Hematopoietic multipotent progenitor cell treated with erythropoietin and hydrocortisone succinate and interleukin-3 and kit ligand, for 8 days (in vitro differentiated cells): ENCODE data around the gene ADCY3.
A peak's percentile ranks its signal among the peaks of the same experiment; 100 is the strongest.

Experiments used
- DNase-seq: peaks from one replicate; pipeline ENCODE4 v3.0.0-alpha.2; 2015

ADCY3 gene

DNA sequence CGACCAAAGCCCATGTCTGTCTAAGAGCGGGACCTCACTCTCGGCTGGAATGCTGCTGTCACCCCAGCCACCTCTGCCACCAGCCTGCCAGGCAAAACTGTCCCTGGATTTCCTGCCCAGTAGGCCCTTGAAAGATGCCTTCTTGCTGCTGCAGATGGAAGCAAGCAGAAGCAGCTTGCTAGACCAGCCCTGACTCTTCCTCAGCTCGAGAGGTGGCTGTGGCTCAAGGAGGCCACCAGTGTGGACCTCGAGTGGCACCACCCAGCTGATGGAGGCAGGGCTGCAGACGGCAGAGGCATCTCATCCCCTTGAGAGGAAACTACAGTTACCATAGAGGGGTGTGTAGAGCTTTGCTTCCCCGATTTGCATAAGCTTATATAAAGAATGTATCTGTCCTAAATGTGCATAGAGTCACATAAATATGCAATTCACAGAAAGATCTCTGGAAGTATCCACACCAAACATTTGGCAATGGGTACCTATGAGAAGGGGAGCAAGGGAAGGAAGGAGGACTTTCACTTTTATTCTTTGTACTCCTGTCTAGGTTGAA lies 20.6 kb downstream of the ADCY3 start:
- DNase-seq = no peak

DNA sequence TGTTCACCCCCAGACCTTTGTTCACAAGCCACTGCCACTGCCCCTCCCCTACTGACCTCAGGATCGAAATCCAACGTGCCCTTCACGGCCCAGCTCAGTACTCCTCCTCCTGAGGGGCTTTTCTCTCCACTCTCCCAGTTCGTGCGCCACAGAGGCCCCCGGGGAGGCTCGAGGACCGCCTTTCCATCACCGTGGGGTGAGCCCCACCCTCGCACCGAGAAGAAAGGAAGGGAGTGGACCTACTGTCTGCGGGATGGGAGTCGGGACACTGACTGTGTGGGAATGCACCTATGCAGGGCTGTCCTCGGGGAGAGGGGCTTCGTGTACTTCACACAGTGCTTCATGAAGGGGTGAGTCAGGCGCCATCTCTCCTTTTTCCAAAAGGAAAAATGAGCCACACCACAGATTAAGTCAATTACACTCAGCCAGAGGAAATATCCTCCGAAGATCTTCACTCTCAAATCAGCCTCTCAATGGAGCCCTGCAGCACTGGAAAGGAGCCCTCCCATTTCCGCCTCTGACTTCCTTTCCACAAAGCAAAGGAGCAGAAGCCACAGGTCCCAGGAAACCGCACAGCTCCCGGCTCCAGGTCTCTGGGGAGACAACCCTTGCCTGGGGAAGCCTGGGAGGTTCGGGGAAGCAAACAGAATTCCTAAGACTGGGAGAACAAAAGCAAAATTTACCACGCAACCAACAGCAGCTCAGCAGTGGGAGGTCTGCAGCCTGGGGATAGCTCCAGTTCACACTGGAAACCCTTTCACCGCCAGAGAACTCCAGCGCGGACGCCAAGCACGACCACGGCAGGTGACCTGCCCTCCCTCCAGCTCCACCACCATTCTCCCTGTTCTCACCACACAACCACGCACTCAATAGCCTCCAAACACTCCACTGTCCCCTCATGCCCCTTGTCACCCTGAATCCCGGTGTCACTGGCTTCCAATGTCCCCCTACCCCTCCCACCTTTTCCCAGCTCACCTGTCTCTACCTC lies 21.6 kb downstream of the ADCY3 start:
- no peak for DNase-seq

DNA sequence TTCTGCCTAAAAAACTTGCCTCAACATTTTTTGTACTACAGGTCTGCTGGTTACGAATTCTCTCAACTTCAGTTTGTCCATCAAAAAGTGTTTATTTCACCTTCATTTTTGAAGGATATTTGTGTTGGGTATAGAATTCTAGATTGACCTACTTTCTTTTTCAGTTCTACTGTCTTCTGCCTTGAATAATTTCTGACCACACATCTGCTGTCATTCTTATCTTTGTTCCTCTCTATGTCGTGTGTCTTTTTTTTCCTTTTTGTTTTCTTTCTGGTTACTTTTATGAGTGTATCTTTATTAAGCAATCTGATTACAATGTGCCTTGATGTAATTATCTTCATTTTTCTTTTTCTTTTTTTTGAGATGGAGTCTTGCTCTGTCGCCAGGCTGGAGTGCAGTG lies 25.3 kb downstream of the ADCY3 start:
- no peak for DNase-seq

DNA sequence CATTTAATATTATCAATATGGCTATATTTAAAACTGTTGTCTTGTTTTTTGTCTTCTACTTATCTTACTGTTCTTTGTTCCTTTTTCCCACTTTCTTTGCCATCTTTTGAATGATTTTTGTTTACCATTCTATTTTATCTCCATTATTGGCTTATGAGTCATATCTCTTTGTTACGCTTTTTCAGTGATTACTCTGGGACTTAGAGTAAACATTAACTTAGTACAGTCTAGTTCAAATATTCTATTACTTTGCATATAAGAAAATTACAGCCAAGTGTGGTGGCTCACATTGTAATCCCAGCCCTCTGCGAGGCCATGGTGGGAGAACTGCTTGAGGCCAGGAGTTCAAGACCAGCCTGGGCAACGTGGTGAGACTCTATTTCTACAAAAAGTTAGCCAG lies 26.1 kb downstream of the ADCY3 start:
- no peak for DNase-seq

DNA sequence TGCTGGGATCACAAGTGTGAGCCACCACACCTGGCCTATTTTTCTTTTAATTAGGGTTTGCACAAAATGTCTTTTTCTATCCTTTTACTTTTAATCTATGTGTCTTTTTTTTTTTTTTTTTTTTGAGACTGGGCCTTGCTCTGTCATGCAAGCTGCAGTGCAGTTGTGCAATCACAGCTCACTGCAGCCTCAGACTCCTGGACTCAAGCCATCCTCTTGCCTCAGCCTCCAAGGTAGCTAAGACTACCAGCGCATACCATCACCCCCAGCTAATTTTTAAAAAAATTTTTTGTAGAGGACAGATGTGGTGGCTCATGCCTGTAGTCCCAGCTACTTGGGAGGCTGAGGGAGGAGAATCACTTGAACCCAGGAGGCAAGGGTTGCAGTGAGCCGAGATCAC lies 27.1 kb downstream of the ADCY3 start:
- no peak for DNase-seq

DNA sequence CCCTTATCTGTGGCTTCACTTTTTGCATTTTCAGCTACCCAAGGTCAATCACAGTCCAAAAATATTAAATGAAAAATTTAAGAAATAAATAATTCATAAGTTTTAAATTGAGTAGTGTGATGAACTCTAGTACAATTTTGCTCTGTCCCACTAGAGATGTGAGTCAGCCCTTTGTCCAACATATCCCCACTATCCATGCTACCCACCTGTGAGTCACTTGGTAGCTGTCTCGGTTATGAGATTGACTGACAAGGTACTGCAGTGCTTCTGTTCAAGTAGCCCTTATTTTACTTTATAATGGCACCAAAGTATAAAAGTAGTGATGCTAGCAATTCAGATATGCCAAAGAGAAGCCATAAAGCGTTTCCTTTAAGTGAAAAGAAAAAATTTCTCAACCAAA lies 28.8 kb downstream of the ADCY3 start:
- no peak for DNase-seq

DNA sequence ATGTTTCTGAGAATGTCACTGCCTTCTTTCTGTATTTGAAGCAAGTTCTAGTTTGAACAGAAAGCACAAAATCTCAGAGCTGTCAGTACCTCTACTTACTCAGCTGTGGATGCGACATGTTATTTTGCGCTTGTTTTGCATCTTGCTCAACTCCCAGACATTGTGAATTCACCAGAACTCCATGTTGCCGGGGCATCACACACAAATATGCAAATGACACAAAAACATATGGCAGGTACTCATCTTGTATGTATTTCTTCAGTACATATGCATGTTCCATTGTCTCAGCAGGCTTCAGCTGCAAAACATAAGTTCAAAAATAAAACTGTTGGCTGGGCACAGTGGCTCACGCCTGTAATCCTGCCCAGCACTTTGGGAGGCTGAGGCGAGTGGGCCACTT lies 30.8 kb downstream of the ADCY3 start:
- no peak for DNase-seq

DNA sequence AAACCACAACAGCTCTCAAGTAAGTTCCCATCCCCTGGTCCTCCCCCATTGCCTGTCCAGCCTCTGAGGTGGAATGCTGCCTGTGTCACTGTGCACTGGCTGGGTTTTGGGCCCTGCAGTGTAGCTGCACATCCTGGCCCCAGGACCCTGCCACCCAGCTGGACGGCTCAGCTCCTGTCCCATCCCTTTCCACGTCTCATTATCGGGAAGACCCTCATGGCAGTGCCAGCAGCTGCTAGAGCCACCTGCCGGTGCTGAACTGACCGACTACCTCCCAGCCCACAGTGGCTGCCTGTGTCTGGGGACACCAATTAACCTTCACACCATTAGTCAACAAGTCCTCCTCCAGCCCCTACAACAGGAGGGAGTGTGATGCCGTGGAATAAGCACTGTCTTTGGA lies 31.9 kb downstream of the ADCY3 start:
- DNase-seq = no peak

DNA sequence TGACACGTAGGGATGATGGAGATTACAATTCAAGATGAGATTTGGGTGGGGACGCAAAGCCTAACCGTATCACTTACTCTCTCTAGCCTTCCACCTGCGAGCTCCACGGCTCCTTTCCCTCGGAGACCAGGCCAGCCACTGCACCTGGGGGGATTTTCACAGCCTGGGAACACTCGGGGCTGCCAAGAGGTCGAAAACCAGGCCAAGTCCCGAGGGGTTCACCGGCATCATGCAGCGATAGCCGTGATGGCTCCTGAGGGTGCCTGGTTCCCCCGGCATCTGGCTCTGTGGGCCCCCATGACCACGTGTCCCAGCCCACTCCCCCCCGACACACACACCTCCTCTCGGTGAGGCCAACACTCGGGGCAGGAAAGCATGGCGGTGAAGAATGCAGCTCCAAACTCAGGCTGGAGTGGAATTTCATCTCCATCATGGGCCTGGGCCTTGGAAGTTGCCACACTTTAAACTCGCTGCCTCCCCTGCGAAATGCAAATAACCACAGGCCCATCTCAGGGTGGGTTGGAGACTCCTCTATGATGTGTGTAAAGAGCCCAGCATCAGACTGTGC lies 32.6 kb downstream of the ADCY3 start:
- no peak for DNase-seq

DNA sequence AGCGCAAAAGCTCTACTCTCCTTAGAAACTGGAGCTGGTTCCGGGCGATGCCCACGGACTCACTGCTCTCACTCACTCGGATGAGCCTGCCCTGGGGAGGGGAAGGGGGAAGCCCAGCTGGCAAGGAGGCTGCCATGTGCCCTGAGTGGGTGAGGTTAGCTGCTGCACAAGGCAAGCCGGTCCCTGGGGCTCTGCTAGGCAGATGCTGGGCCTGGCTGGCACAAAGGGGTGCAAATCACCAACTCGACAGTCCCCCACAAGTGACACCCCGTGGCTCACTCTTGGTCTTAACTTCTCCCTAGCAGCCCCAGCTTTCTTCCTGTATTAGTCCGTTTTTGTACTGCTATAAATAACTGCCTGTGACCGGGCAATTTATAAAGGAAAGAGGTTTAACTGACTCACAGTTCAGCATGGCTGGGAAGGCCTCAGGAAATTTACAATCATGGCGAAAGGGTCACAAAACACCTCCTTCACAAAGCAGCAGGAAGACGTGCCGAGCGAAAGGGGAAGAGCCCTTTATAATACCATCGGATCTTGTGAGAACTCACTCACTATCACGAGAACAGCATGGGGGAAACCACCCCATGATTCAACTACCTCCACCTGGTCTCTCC lies 33.2 kb downstream of the ADCY3 start:
- DNase-seq = no peak

DNA sequence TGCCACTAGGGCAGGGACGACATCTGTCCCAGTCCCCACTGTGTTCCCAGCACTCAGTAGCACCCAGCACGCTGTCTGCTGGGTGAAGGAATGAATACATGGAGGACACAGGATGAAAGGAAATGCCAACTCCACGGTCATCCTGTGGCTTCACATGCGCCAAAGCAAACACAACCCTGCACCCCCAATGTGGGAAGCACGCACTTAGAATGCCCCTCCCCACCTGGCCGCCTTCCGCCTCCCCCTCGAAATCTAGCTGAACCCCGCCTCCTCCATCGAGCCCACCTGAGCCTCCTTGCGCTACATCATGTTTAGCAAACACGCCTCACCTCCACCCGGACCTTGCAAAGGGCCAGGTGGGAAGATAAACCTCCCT lies 33.9 kb downstream of the ADCY3 start:
- no peak for DNase-seq

DNA sequence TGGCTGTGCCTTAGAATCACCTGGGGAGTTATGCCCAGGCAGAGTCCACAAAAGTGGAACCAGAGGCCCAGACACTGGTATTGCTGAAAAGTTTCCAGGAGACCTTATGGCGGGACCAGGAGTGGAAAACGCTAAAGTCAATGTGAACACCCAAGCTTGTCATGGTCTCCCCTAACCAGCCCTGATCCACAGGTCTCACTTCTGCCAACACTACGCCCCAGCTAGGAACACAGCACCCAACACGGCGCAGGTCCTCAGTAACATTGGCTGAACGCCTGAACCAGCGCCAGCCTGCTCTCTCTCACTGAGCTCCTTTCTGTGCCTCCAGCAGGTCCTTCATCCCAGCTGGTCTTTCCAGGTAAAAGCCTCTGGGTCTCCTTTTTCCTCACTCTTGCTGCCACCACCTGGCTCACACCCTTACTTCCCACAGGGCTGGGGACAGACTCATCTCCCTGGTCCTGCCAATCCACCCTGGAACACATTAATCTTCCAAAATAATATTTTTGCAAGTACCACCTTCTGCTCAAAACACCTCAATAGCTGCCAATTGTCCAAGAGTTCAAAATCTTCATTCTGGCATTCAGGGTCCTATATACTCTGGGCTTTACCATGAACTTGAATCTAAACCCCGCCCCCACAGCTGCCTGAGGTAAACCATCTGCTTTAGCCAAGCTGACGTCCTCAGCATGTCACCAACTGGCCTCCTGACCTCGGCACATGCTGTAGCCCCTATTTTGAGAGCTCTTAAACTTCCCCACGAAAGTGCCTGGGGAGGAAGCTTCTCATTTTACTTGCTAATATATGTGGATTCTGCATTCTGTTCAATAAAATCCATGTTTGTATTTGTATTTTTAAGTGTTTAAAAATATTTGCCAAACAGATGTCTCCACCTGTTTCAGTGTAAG lies 34.6 kb downstream of the ADCY3 start:
- DNase-seq = no peak

DNA sequence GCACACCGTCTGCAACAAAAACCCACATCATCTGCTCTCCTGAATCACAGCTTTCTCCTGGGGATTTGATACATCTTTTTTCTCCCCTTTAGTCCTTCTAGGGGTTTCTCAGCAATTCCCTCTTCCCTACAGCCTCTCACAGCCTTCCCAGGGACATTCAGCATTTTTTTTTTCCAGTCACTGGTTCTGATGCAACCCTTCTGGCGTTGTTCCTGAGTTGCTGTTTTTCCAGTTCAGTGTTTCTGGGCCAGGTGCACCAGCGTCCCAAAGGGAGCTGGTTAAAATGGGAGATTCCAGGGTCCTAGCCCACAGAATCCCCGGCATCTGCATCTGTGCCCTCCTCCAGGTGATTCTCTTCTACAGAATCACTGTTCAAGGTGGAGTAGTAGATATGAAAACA lies 36.1 kb downstream of the ADCY3 start:
- DNase-seq = no peak

DNA sequence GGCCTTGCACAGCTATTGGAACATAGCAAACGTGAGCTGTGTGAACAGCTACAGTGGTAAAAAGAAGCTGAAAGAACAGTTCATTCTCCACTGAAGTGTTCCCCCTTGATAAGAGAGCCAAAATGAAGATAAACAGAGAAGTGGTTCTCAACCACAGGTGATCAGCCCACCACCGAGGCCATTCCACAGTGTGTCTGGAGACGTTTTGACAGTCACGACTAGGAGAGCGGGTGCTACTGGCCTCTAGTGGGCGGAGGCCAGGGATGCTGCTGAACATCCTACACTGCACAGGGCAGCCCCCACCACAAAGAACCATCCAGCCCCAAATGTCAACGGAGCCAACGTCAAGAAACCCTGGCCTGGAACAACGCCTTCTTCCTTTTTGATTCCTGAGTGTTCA lies 38.4 kb downstream of the ADCY3 start:
- peak; percentile 51 for DNase-seq

DNA sequence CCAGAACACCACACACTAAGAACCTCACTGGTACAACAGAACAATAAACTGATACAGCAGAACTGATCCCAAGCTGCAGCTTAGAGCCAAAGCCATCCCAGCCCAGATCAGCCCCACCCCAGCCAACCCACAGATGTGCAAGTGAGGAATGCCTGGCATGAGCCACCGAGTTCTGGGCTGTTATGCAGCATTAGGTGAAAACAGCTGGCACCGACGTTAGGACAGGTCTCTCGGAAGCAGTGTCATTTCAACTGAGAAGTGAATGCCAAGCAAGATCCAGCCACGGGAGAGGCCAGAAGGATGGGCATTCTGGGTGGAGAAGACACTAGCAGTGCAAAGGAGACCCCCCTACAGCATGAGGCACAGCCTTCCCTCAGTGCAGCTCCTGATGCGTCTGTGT lies 38.9 kb downstream of the ADCY3 start:
- no peak for DNase-seq

DNA sequence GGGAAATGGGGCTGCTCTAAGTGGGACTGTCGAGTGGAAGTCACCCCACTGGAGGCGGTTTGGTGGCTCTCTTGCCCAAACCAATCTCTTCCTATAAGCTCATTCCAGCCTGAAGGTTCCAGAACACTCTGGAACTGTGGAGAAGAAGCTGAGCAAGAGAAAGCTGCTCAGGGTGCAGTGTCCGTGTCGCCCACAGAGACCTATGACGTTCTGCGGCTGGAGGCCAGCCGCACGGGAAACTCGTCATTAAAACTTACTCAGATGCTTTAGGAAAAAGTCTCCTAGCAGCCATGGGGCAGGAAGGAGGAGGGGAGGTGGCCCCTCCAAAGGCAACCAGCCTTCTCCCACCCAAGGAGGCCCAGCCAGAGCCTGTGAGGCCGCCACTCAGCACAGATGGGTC lies 41.7 kb downstream of the ADCY3 start:
- DNase-seq = no peak

DNA sequence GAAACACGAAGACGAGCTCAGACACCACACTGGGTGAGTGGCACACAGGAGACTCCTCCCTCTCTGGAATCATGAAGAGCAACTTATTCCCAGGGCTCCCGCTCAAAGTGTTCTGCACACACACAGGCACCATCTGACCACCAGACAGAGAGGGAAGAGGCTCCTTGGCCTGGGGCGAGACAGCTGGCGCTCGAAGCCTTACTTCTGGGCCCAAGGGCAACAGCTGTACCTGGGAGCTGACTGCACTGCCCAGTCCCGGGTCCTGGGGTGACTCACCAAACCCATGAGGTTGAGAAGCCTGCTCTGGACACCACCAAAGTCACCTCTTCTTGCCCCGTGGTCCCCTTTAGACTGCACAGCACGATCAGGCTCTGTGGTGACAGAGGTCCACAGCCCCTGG lies 42.4 kb downstream of the ADCY3 start:
- no peak for DNase-seq

DNA sequence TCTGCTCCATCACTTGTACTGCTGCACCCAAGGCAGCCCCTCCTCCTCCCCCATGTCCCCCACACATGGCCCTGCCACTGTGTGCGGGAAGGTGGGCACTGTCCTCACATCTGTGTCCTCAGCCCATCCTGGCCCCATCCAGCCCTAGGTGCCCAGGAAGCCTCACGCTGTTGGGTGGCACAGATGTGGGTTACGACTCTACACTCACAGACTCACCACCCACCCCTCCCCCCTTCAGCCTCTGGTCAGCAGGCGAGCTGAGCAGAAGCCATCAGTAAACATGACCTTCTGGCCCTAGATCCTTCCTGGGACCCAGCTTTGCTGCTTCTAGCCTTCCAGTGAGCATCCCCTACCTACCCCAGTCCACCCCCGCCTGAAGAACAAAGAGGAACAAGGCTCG lies 43.0 kb downstream of the ADCY3 start:
- no peak for DNase-seq

DNA sequence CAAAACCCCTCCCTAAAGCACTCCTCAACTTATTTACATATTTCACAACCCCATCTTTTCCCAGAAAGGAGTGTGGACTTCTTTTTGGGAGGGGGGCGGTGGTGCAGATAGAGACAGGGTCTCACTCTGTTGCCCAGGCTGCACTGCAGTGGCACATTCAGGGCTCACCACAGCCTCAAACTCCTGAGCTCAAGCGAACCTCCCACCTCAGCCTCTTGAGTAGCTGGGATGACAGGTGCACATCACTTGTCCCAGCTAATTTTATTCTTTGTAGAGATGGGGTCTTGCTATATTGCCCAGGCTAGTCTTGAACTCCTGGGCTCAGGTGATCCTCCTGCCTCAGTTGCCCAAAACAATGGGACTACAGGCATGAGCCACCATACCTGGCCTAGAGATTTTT lies 44.1 kb downstream of the ADCY3 start:
- DNase-seq = no peak

DNA sequence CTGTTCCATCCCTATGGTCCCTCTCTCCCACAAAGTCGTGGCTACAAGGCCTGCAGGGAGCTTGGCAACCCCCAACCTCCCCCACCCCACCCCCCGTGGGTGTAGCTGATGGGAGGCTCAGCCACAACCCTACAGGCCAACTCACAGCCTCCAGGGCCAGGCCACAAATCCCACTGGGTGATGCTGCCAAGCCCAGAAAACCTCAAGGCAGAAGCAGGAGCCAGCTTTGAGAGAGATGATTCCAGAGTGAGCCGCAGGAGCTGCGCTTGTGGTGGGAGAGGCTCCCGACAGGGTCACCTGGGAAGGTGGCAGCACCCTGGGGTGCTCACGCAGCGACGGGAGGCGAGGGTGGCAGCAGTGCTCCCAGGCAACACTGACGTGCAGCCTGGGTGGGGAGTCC lies 44.8 kb downstream of the ADCY3 start:
- no peak for DNase-seq

DNA sequence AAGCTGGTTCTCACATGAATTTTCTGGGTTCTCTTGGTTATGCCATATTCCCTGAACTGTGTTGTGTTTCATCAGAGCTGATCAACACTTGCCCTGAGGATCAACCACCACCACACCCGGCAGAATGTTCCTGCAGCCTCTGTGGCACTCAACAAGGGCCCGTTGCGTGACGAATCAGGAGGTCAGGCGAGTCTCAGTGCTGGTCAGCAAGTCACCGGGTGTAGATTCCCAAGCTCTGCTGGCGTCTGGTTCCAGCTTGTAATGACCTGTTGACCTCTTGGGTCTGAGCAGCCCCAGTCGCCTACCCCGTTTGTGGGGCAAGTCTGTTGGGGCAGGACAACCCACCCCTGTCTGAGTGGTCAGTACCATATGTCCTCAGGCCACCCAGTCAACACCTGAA lies 46.0 kb downstream of the ADCY3 start:
- no peak for DNase-seq

DNA sequence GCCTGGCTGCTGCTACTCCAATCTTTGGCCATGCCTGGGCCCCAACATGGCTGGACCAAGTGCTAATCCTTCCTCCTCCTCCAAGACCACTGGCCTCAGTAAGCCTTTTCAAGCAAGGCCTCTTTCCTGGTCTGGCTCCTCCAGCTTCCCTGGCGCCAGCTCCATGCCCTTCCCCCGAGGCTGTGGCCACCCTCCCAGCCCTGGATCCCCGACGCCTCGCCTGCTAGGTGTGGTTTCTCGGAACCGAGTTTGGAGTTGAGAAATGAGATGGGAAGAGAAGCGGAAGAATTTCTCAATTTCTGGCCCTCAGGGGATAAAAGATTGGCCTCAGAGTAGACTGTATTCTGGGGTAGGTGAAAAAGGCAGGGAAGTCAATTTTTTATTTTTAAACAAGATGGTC lies 46.4 kb downstream of the ADCY3 start:
- DNase-seq = no peak
